Measurements from ENCODE around the gene FANCE. TPM values are rescaled to one million over a fixed set of nuclear protein-coding genes. Genes with fewer than 3 reads are reported as not detected.

FANCE gene
- polyA plus RNA-seq, 2 of the 4 experiments (the other 2 are of a cell fraction), result 3.1 to 3.5 TPM

GRCh38 chr6:35470663-35471120 lies 18.6 kb downstream of the FANCE start:
- ATAC-seq (no peak), FAIRE-seq (no peak), DNase-seq (ENCODE audit: low read depth in 1 of 2, low spot score in 1 of 2) (no peak)
- Histone ChIP-seq H3K4me2 (peak overlapping the region; percentile 98), H3K27ac (peak overlapping the region in 1 of 2 experiments; percentile 42; a peak in 1 of 6 replicates), H3K9me3 (no peaks in the 10 kb centered on the region), H3K4me3 (peak overlapping the region; percentile 99), H3K4me1 (peaks cover 33% of the 10 kb centered on the region)
- ChIA-PET POLR2A (no interaction called here), CTCF (interaction anchor here (0.6 to 1.2 kb wide), 2 partner anchors 127 to 360 kb away, joined by 3 to 4 read pairs; no protein-coding TSS in a partner anchor)
- 22% methylated on average over 3 of the region's 3 CpGs for WGBS (ENCODE audit: missing lambda C conversion rate)
- TF ChIP-seq RCOR1 (IDR thresholded peaks at IDR 0.05; ENCODE audit: low read depth, low read length) (no peak), RAD21 (conservative IDR thresholded peaks at IDR 0.05 in 1 of 2, IDR thresholded peaks at IDR 0.05 in 1 of 2) (no peak), BCL3 (IDR thresholded peaks at IDR 0.05) (0 out of 3 replicates have a peak, but pooled peaks have one; percentile 13), HOXB13 (CRISPR knock-in tag; IDR thresholded peaks at IDR 0.05; ENCODE audit: low read depth) (no peak), BHLHE40 (IDR thresholded peaks at IDR 0.05; ENCODE audit: low read depth, low read length) (no peak), GATA3 (IDR thresholded peaks at IDR 0.05; ENCODE audit: borderline replicate concordance) (no peak), JUNB (IDR thresholded peaks at IDR 0.05) (no peak)

GRCh38 chr6:35471836-35472345 lies 19.8 kb downstream of the FANCE start:
- no peak overlapping the region; the same call in 2 of the 3 replicates for H3K4me3 ChIP-seq

GRCh38 chr6:35473075-35473849 lies 21.1 kb downstream of the FANCE start:
- no peak overlapping the region; the same call in 2 of the 3 replicates for H3K4me2 ChIP-seq
- DNase-seq (ENCODE audit: low read depth in 1 of 2, low spot score in 1 of 2) (no peak), ATAC-seq (no peak), FAIRE-seq (no peak)
- ChIA-PET CTCF (interaction anchor here (1.6 kb wide), 1 partner anchor 10 kb away, joined by 3 read pairs; no protein-coding TSS in a partner anchor), POLR2A (interaction anchor here (0.7 kb wide), 1 partner anchor 16 kb away, joined by 5 read pairs; no protein-coding TSS in a partner anchor)
- no peak overlapping the region for H3K4me3 ChIP-seq
- H3K4me1 ChIP-seq, result peaks cover 29% of the 10 kb centered on the region
- 76% methylated on average over 5 of the region's 9 CpGs for WGBS (ENCODE audit: missing lambda C conversion rate)
- TF ChIP-seq CHD4 (IDR thresholded peaks at IDR 0.05; ENCODE audit: borderline replicate concordance), result no peak
- no peak for TF ChIP-seq PBX3 (IDR thresholded peaks at IDR 0.05)
- no peak for TF ChIP-seq RCOR1 (IDR thresholded peaks at IDR 0.05; ENCODE audit: low read depth, low read length)
- no peak for TF ChIP-seq MAZ (IDR thresholded peaks at IDR 0.05; ENCODE audit: borderline replicate concordance, low read depth, low read length)
- TF ChIP-seq ATOH8 (CRISPR knock-in tag; IDR thresholded peaks at IDR 0.05; ENCODE audit: low read depth), result no peak
- no peak for TF ChIP-seq BCL3 (IDR thresholded peaks at IDR 0.05)
- no peak for TF ChIP-seq HOXB13 (CRISPR knock-in tag; IDR thresholded peaks at IDR 0.05; ENCODE audit: low read depth)
- TF ChIP-seq MAX (IDR thresholded peaks at IDR 0.05), result no peak
- no peak for TF ChIP-seq CTCF (IDR thresholded peaks at IDR 0.05)
- no peak for TF ChIP-seq REST (IDR thresholded peaks at IDR 0.05)
- no peak for TF ChIP-seq CEBPB (IDR thresholded peaks at IDR 0.05)
- no peak for TF ChIP-seq NFE2L2 (conservative IDR thresholded peaks at IDR 0.05; ENCODE audit: low read length)
- TF ChIP-seq SMC3 (IDR thresholded peaks at IDR 0.05), result no peak
- no peaks in the 10 kb centered on the region for H3K9me3 ChIP-seq
- no peak overlapping the region; a peak in 1 of 6 replicates for H3K27ac ChIP-seq

More at GRCh38 chr6:35471836-35472345, 19.8 kb downstream of the FANCE start:
- FAIRE-seq, result no peak
- no peak for ATAC-seq
- Histone ChIP-seq H3K4me2 (peak overlapping the region; percentile 98), H3K4me1 (peaks cover 33% of the 10 kb centered on the region), H3K27ac (peak overlapping the region in 1 of 2 experiments; percentile 42; a peak in 3 of 6 replicates), H3K9me3 (no peaks in the 10 kb centered on the region)
- no peak for DNase-seq (ENCODE audit: low read depth in 1 of 2, low spot score in 1 of 2)
- 64% methylated on average over 8 of the region's 8 CpGs for WGBS (ENCODE audit: missing lambda C conversion rate)
- TF ChIP-seq JUN (IDR thresholded peaks at IDR 0.05) (0 out of 5 replicates have a peak, but pooled peaks of 1 of the 2 experiments have one; percentile 8), CEBPB (IDR thresholded peaks at IDR 0.05) (no peak)
- ChIA-PET POLR2A (no interaction called here), CTCF (interaction anchor here (1.6 kb wide), 1 partner anchor 8 kb away, joined by 3 read pairs; no protein-coding TSS in a partner anchor)

All from A549 (cell line).